DMS114 treated with DMSO at 0.1 percent for 48 hours (cell line): ENCODE measurements around the gene TMEM154.

Source experiments
- DNase-seq: peaks from one replicate; lab custom pipeline; 2025; ENCODE audit not compliant: unreplicated experiment; lab: John Stamatoyannopoulos, UW

Gene TMEM154, protein sequence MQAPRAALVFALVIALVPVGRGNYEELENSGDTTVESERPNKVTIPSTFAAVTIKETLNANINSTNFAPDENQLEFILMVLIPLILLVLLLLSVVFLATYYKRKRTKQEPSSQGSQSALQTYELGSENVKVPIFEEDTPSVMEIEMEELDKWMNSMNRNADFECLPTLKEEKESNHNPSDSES

DNA sequence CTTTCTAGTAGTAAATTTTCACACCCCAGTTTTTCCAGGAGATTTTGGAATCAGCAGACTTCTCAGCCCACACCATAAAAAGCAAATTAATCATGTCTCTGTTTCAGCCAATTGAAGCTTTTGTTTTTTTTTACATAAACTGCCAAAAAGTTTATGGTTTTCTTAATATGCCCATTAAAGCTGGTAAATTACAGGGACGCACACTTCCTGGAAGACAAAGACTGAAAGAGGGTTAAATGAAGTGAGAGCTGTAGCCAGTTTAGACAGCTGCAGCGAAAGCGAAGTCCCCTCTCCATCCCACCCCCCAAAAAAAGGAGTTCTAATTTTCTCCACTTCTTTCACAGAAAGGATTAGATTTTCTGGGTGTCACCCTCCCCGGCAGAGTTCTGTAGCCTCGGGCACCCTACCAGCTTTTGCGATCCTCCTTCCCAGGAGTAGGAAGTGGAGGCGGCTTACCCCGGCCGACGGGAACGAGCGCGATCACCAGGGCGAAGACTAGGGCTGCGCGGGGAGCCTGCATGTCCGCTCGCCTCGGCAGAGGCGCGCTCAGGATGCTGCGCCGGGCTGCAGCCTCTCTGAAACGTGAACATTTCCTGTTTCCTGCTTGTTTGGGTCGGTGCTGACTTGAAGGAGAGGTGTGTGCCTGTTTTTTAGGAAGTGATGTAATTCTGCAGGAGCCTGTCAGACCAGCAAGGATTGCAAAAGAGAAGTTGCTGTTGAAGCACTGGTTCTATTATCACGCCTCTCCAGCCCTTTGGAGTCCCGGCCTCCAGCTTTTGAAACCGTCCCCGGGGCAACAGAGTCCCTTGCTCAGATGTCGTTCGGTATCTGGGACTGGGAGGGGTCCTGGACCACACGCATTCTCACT, at the start of gene TMEM154:
TSS of gene TMEM154 (minus strand) at position 584 of the 868 bp plus-strand sequence. CDS start at position 520, 64 bp downstream.
- no peak for DNase-seq

DNA sequence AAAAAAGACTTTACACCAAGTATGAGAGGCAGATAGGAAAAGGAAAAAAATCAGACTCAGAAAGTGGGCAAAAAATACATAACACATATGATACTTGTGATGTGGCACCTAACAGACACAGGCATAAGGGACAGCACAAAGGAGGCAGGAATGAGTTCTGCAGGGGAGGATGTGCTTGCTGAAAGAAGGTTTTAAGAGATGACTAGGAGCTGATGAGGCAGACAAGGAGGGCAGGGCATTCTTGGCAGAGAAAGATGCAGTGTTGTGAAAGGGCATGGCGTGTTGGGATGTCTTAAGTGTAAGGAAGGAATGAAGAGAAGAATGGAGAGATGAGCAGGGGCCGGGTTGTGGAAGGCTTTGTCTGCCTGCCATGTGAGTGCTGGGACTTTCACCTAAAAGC, 49.7 kb upstream of the TMEM154 start:
- no peak for DNase-seq

DNA sequence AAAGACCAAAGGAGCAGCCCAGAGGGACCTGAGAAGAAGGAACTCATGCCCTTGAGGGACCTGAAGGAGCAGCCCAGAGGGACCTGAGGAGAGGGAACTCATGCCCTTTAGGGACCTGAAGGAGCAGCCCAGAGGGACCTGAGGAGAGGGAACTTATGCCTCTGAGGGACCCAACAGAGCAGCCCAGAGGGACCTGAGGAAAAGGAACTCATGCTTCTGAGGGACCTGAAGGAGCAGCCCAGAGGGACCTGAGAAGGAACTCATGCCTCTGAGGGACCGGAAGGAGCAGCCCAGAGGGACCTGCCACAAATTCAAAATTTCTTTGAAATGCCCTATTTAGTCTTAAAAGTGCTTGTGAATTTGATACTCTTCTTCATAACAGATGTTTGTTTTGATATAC, 48.5 kb upstream of the TMEM154 start:
- DNase-seq, result no peak

DNA sequence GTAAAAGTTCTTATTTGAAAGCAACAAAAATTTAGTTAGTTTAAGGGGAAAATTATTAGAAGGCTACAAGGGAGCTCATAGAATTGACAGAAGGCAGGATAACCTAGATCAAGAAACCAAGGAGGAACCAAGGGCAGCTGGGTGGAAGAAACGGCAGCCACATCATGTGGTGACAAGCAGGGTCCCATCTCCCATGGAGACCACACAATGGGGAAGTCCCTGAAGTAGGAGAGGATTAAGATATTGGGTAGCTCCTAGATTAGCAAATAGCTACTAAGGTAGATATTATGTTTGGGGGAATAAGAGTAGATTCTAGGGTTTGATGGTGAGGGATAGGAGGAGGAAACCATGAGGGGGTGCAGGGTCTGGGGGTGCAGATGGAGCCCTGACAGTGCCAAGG, 48.0 kb upstream of the TMEM154 start:
- no peak for DNase-seq

DNA sequence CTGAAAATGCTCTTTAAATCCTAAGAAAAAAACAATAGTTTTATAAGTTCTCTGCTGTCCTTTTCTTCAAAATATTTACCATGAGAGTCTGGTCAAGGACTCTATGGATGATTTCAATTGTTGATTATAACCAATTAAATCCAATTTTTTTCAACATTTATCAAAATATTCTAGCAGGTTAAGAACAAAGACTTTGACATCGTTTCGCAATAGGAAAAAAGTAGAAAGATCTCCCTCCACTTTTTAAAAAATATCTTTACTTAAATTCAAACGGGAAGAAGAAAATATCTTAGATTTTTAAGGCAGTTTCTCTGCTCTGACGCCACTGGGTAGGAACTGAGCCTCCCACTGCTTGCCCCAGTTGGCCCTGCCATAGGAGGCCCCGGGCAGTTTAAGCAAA, 44.7 kb upstream of the TMEM154 start:
- no peak for DNase-seq

DNA sequence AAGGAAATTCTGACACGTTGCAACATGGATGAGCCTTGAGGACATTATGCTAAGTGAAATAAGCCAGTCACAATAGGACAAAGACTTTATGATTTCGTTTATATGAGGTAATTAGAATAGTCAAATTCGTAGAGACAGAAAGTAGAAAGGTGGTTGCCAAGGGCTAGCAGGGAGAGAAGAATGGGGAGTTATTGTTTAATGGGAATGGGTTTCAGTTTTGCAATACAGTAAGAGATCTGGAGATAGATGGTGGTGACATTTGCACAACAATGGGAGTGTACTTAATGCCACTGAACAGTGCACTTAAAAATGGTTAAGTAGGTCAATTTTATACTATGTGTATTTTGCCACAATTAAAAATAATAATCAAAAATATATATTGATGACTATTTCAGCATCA, 43.4 kb upstream of the TMEM154 start:
- DNase-seq, result no peak

DNA sequence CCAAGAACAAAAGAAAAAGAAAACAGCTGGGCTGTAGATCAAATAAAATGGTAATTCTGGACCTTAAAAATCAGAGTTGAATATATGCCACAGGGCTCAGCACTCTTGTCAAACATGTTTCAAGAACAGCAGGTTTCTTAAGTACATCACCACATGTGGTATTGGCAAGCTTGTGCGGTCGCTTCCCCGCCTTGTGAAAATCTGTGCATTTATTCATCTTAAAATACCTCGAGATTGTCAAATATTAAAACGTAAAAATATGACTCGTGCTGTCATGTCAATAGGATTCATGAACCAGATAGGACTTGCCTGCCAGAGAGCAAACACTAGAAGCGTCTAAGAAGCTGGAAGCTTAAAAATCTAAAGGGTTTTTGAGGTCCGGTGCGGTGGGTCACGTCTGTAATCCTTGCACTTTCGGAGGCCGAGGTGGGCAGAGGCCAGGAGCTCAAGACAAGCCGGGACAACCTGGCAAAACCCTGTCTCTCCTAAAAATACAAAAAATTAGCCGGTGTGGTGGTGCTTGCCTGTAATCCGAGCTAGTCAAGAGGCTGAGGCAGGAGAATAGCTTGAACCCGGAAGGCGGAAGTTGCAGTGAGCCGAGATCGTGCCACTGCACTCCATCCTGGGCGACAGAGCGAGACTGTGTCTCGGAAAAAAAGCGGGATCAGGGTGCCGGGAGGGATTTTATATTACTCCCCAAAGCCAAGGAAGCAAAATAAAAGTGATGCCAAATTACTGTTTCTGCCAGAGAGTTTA, 40.2 kb upstream of the TMEM154 start:
- DNase-seq, result no peak

DNA sequence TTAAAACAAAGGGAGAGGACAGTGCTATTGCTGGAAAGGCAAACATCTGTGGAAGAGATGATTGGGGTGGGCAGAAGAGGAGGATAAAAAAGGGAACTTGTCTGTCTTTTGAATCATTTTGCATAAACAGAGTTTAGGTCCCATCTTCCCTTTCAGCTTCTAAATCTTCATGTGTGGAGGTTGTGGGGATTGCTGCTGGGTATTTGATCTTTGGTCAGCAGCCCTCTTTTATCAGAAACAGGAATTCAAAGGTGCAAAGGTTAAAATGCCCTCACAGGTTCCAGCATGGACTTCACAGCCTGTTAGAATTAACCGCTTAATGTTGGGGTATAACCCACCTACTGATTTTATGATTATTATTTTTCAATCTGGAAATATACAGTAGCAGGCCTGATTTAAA, 39.5 kb upstream of the TMEM154 start:
- no peak for DNase-seq

DNA sequence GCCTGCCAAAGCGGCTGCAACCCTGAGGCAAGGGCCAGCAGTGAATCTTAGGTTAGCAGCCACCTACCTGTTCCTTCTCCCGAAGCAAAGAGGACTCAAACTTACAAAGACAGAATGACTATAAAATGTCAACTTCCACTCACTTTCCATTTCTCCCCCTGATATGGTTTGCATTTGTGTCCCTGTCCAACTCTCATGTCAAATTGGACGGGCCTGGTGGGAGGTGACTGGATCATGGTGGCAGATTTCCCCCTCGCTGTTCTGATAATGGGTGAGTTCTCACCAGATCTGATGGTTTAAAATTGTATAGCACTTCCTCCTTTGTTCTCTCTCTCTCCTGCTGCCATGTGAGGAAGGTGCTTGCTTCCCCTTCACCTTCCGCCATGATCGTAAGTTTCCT, 35.3 kb upstream of the TMEM154 start:
- DNase-seq, result no peak

DNA sequence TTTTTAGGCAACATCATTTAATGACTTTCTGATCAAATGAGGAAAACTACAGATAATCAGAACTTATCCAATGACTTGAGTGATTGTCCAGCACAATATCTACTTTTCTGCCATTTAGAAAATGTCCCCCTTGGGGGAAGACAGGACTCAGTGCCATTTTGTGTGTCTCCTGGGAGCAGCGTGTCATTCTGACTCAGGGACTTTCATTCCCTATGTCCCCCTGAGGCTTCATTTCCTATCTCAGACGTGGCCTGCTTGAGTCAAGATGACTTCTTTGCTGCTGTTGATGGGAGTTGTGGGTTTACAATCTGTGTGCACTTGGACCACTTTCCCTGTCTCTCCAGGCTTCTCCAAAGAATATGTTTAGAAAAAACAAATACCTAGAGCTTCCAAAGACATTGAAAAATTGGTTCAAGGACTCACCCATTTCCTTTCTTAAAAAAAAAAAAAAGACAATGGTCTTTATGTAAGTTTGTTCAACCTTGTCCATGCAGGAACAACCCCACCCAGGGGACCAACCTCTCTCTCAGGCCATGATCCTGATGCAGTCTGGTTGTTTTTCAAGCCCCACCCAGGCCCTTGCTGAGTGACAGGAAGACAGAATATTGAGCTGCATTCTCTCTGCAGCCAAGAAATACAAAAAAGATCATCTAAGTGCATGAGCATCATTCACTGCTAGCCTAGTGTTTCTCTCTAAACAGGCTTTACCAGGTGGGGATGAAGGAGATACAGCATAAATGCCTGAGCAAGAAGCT, 34.3 kb upstream of the TMEM154 start:
- no peak for DNase-seq

DNA sequence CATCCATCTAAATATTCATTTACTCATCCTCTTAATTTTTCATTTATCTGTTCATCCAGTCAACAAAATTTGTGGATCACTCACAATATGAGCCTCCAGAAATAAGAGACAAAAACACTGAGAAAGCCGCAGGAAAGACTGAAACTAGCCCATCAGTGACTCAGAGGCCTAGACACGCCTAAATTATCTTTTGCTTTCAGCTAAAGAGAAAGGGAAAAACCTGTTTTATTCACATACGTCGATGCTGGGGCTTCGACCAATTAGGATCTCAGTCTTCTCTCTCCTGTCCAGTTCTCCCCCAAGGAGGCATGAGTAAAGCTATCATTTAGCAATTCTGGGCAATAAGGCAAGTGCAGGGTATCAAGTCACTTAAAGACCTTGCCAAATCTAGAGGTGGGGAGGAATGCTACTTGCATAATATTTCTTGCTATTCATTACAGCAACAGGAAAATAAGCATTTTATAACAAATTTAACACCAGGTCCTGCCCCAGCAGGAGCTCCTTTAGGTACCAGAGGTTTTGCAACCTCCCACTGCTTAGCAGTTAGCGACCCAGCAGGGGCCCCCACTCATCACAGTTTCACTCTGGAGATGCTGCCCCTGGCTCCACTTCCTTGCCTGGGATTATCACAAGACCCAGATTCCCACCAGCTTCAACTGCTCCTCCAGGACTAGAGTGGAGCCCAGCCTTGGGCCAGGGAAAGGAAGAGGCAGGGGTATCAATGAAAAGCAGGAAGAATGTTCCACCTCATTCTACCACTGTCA, 30.1 kb upstream of the TMEM154 start:
- DNase-seq, result no peak

DNA sequence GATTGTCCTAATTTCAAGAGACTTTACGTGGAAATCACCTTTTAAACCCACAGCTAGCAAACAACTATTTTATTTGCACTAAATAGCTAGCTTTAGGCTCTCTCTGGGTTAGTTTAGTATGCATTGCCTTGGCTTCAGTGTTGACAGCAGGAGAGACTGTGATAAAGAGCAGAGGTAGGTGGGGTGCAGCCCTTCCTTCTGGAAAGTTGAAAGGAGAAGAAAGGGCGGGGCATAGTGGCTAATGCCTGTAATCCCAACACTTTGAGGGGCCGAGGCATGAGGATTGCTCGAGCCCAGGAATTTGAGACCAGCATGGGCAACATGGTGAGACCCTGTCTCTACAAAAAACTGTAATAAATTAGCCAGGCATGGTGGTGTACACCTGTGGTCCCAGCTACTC, 29.0 kb upstream of the TMEM154 start:
- DNase-seq, result no peak

DNA sequence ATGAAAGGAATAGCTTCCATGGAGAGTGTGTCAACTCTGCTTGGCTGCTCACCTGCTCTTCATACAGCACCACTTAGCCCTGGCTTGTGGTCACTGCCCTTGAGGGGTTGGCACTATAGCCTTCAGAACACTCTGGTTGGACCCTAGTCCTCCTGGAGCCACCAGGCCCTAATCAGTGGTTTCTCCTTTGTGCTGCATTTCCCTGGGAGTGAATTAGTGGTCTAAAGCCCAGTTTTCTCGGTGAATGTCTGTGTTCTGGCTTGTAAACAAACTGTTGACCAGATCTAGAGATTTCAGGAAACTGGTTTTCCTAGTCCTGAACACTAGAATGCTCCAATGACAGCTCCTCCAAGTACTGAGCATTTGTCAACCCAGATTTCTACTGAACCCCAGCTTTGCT, 28.6 kb upstream of the TMEM154 start:
- no peak for DNase-seq

DNA sequence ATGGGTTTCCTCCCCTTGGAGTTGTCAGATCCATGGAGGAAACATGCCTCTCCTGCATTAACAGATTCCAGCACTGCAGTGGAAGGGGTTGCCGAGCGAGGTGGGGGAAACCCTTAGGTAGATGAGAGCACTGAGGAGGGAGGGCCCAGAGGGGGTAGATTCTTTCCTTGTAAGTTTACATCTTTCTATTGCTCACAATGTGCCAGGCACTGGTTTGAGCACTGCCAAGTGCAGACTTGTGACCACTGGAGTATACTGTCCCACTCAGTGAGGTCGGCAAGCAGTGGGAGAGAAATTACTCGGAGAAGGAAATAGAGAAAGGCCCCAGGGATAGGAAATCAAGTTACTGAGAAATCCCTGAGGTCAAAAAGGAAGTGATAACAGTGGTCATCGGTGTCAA, 27.8 kb upstream of the TMEM154 start:
- no peak for DNase-seq

DNA sequence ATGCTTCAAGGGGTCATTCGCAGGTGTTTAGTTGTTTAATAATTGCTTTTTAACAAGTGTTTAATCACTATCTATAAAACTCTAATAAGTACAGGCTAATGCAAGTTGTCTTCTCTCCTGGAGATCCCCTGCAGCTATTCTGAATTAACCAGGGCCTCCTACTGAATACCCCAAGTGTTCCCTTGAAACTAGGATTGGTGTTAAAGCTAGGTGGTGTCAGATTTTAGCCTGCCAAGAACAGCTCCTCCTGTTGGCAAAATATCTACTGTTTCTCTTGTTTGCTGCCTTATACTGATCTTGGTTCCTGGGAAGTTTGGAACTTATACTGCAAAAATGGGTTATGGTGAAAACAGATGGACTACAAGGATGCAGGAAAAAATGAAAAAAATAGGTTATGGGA, 26.1 kb upstream of the TMEM154 start:
- no peak for DNase-seq

DNA sequence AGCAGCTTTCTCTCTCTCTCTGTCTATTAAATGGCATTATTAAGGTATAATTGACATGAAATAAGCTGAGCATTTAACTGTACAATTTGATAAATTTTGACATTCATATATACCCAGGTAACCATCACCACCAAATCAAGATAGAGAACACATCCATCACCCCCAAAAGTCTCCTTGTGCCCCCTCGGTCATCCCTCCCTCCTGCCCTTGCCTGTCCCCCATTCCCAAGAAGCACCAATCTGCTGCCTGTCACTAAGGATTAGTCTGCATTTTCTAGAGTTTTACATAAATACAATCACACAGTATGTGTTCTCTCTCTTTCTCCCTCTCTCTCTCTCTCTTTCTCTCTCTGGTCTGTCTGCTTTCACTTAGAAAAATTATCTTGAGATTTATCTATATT, 25.0 kb upstream of the TMEM154 start:
- DNase-seq, result no peak

DNA sequence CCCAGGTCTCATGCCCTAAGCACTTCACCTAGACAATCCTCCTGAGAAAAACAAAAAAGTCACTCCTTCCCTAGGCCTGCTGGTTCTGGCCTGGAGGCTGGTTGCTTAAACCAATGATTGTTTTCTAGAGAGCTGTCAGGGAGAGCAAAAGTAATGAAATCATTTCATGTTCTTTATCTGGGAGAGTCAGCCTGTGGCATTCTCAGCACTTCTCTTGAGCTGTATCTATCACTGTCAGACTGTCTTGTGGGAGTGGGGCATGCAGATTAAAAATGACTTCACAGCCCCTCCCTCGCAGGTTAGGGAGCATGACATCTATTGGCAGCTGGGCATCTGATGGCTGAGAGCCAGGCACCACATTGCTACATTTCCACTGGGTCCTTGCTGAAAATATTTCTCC, 20.4 kb upstream of the TMEM154 start:
- DNase-seq, result no peak

DNA sequence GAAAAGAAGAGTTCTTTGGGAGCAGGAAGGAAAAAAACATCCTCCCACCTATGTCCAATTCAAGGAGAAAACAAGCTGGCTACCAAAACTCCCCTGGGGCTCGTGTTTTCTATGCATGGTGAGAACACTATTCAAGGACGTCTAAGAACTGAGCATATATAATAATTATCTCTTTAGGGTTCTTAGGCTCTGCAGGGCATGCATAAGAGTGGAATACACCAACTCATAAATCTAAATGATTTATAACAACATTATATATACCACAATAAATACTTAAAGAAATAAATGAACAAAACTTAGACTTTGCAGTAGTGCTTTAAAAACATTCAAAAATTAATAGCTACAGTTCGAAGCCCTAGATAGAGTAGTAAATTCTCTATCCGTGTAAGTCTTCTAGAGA, 19.5 kb upstream of the TMEM154 start:
- DNase-seq, result no peak

DNA sequence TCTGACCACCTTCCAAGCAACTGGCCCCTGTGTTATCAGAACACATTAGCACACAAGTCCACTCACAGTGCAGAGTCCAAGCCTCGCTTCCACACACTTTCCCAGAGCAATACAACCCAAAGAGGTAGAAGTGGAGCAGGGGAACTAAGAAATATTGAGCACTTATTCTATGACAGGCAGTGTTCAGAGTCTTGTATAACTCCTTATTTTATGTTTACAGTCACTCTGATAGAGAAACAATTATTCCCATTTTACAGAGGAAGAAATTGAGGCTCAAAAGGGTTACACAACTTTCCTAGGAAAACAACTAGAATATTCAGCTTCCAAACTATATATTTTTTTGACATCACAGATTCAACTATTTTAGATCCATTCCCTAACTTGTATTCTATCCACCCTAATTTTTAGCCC, 18.3 kb upstream of the TMEM154 start:
- DNase-seq, result no peak

DNA sequence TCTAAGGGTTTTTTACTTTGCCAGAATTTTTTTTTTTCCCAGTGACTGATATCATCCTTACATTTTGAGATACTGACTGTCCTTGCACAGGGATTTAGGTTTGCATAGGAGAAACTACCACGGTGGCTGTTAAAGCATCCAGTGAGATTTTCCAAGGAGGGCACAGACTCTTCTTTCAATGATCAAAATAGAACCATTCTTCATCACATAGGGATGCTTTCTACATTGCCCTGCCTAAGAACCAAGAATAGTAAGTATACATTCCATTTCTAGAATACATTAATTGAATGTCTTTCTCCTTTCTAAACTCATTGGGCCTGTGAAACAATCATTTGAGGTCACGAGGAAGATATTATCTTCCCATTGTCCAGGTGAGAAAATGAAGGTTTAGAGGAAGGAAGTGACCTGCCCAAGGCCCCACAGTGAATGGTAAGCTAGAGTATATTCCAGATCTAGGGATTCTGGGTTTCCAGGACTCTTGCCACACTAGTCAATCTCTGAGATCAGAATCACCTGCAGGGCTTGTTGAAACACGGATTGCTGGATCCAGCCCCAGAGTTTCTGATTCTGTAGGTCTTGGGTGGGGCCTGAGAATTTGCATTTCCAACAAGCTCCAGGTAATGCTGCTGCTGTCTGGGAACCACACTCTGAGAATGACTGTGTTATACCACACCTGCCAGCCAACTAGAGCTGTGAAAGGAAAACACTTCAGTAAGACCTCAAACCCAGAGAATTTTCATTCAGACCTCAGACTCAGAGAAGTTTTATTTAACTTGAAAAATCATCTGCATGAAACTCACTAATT, 17.7 kb upstream of the TMEM154 start:
- no peak for DNase-seq
